SK-N-MC (cell line): ENCODE results near the gene RIN3.

ENCODE experiments used
- DNase-seq: peaks from one replicate; pipeline ENCODE4 v3.0.0-alpha.2; 2011; ENCODE audit warnings: low read depth, low spot score
- H3K27ac ChIP-seq: fragments of 200-600 bp; sonication (generic); 2 replicates; pipeline ENCODE4 v1.5.1; 2016; ENCODE audit warnings: mixed run types
- H3K36me3 ChIP-seq: fragments of 200-600 bp; sonication (generic); 2 replicates; pipeline ENCODE4 v1.6.1; 2017; ENCODE audit warnings: antibody characterized with exemption, low read length, mixed read lengths; ENCODE audit not compliant: insufficient read depth
- H3K4me3 ChIP-seq: fragments of 200-600 bp; sonication (generic); 2 replicates; pipeline ENCODE4 v1.5.1; 2016
- H3K9ac ChIP-seq: fragments of 200-600 bp; sonication (generic); 2 replicates; pipeline ENCODE4 v1.8.0; 2017; ENCODE audit warnings: mixed run types, mixed read lengths; ENCODE audit not compliant: insufficient read length
- H3K9me3 ChIP-seq: fragments of 200-600 bp; sonication (generic); 2 replicates; pipeline ENCODE4 v1.6.1; 2017; ENCODE audit warnings: low read depth, mild to moderate bottlenecking, antibody characterized with exemption, low read length, moderate library complexity, mixed read lengths
- EZH2 ChIP-seq: fragments of 200-600 bp; sonication (generic); IDR thresholded peaks from one replicate; pipeline ENCODE4 v1.6.1; 2017; ENCODE audit warnings: antibody characterized with exemption
- FOXP2 ChIP-seq: optimal IDR thresholded peaks from 2 replicates; pipeline ENCODE3; 2011; ENCODE audit warnings: mild to moderate bottlenecking, moderate library complexity; ENCODE audit not compliant: insufficient read depth; ENCODE audit errors: extremely low read length, control extremely low read depth
- POLR2AphosphoS5 ChIP-seq: IDR thresholded peaks from 2 replicates; pipeline ENCODE4 v1.6.1; 2012; ENCODE audit warnings: mild to moderate bottlenecking, low read depth, low read length, borderline replicate concordance

Gene RIN3

GRCh38 chr14:92605274-92605940, 91.8 kb downstream of the RIN3 start:
- no peaks in the 10 kb centered on the region for H3K9me3 ChIP-seq
- DNase-seq = no peak
- H3K4me3 ChIP-seq = no peak overlapping the region
- H3K36me3 ChIP-seq = no peaks in the 10 kb centered on the region
- H3K27ac ChIP-seq = no peak overlapping the region
- no peak overlapping the region for H3K9ac ChIP-seq
- TF ChIP-seq POLR2AphosphoS5 = no peak

DNA sequence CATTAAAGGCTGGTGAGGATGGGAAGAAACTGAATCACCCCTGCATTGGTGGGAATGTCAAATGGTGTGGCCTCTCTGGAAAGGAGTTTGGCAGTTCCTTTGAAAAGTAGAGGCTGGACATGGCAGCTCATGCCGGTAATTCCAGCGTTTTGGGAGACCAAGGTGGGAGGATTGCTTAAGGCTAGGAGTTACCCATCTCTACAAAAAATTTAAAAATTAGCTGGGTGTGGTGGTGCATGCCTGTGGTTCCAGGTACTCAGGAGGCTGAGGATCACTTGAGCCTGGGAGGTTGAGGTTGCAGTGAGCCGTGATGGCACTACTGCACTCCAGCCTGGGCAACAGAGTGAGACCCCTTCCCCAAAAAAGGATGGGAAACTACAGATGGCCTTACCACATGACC, 93.7 kb downstream of the RIN3 start:
- Histone ChIP-seq H3K4me3 (no peak overlapping the region), H3K9me3 (no peaks in the 10 kb centered on the region), H3K27ac (no peak overlapping the region), H3K9ac (no peak overlapping the region), H3K36me3 (no peaks in the 10 kb centered on the region)
- no peak for DNase-seq
- TF ChIP-seq FOXP2 (no peak), POLR2AphosphoS5 (no peak), EZH2 (no peak)

DNA sequence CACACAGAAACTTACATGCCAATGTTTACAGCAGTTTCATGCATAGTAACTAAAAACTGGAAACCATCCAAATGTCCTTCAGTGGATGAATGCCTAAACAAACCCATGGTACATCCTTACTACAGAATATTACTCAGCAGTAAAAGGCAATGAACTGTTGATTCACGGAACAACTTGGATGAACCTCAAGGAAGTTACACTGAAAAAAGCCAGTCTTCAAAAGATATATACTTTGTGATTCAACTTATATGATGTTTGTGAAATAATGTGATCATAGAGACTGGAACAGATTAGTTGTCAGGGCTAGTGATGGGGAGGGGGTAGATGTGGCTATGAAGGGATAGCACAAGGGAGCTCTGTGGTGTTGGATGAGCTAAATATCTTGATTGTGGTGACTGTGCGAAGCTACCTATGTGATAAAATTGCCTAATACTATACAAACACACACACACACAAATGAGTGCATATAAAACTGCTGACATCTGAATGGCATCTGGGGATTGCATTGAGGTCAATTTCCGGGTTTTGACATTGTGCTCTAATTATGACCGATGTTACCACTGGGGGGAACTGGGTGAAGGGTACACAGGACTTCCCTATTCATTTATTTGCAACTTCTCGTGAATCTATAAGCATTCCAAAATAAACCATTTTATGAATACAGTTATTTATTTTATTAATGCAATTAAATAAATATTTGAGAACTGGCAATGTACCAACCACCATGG, 94.3 kb downstream of the RIN3 start:
- Histone ChIP-seq H3K27ac (no peak overlapping the region), H3K9me3 (no peaks in the 10 kb centered on the region), H3K9ac (no peak overlapping the region), H3K36me3 (no peaks in the 10 kb centered on the region), H3K4me3 (no peak overlapping the region)
- TF ChIP-seq FOXP2 (no peak), POLR2AphosphoS5 (no peak), EZH2 (no peak)
- DNase-seq = no peak

DNA sequence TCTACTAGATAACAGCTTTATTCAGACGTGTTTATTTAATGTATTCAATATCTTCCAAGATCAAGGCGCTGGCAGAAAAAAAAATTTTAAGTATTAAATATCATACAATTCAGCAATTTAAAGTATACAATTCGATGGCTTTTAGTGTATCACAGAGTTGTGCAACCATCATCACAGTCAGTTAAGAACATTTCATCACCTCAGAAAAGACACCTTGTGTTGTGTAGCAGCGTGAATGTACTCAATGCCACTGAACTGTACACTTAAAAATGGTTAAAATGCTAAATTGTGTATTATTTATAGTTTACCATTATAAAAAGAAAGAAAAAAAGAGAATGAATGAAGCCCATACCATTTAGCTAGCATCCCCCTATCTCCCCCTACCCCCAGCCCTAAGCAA, 96.4 kb downstream of the RIN3 start:
- H3K9me3 ChIP-seq = no peaks in the 10 kb centered on the region
- no peak overlapping the region for H3K9ac ChIP-seq
- H3K36me3 ChIP-seq = no peaks in the 10 kb centered on the region
- TF ChIP-seq POLR2AphosphoS5 (no peak), FOXP2 (no peak), EZH2 (no peak)
- H3K27ac ChIP-seq = no peak overlapping the region
- DNase-seq = no peak
- H3K4me3 ChIP-seq = no peak overlapping the region

GRCh38 chr14:92610849-92611271, 97.3 kb downstream of the RIN3 start:
- no peak for DNase-seq

GRCh38 chr14:92613008-92613658, 99.6 kb downstream of the RIN3 start:
- DNase-seq = no peak

More at GRCh38 chr14:92610849-92611271, 97.3 kb downstream of the RIN3 start:
- no peak overlapping the region for H3K9ac ChIP-seq
- no peaks in the 10 kb centered on the region for H3K36me3 ChIP-seq
- H3K9me3 ChIP-seq = no peaks in the 10 kb centered on the region
- TF ChIP-seq FOXP2 (no peak), EZH2 (no peak), POLR2AphosphoS5 (no peak)
- H3K4me3 ChIP-seq = no peak overlapping the region
- H3K27ac ChIP-seq = no peak overlapping the region

DNA sequence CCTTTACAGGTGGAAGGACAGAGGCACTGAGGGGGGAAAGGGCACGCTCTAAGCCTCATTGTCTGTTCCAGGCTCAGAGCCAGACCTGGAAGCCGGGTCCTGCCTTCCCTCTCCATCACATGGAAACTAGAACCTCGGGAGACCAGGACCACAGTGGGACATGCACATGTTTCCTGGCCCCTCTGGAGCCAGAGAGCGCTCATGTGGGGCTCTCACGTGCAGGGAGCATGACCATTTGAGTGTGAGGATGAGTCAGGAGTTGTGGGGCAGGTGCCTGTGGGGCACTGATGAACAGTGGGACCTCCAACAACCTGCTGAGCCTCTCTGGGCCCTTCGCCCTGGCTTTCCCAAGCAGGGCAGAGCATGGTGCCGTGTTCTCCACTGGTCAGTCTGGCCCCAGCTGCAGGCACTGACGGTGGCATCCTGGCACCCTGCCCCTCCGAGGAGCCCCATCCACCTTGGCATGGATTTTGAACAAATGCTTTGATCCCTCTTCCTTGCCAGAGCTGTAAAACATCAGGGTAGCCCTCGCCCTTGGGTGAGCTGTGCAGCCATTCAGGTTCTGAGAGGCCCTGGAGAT, 100.2 kb downstream of the RIN3 start:
- Histone ChIP-seq H3K27ac (no peak overlapping the region), H3K9me3 (no peaks in the 10 kb centered on the region), H3K9ac (no peak overlapping the region), H3K36me3 (no peaks in the 10 kb centered on the region), H3K4me3 (no peak overlapping the region)
- no peak for TF ChIP-seq FOXP2
- TF ChIP-seq POLR2AphosphoS5 = no peak
- no peak for TF ChIP-seq EZH2
- no peak for DNase-seq

More at GRCh38 chr14:92613008-92613658, 99.6 kb downstream of the RIN3 start:
- no peaks in the 10 kb centered on the region for H3K36me3 ChIP-seq
- H3K4me3 ChIP-seq = no peak overlapping the region
- H3K9ac ChIP-seq = no peak overlapping the region
- TF ChIP-seq POLR2AphosphoS5 (no peak), EZH2 (no peak)
- H3K9me3 ChIP-seq = no peaks in the 10 kb centered on the region
- H3K27ac ChIP-seq = no peak overlapping the region

GRCh38 chr14:92615451-92615850, 101.9 kb downstream of the RIN3 start:
- no peak for DNase-seq
- no peak overlapping the region for H3K4me3 ChIP-seq
- no peak overlapping the region for H3K9ac ChIP-seq
- TF ChIP-seq EZH2 (no peak), POLR2AphosphoS5 (no peak), FOXP2 (no peak)
- H3K27ac ChIP-seq = no peak overlapping the region
- no peaks in the 10 kb centered on the region for H3K36me3 ChIP-seq
- H3K9me3 ChIP-seq = no peaks in the 10 kb centered on the region

DNA sequence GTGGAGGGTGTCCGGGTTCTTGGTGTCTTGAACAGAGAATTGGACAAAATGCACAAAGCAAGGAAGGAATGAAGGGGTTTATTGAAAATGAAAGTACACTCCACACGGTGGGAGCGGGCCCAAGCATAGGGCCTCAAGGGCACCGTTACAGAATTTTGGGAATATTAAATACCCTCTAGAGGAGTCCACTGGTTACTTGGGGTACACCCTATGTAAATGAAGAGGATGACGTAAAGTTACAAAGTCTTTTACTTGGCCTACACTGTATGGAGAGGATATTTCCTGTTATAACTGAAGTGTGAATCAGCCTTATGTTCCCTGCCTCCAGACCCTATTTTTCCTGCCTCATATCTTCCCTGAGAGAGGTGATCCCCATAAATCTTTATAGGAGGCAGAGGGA, 102.6 kb downstream of the RIN3 start:
- H3K4me3 ChIP-seq = no peak overlapping the region
- H3K27ac ChIP-seq = no peak overlapping the region
- H3K9ac ChIP-seq = no peak overlapping the region
- no peaks in the 10 kb centered on the region for H3K36me3 ChIP-seq
- no peaks in the 10 kb centered on the region for H3K9me3 ChIP-seq
- DNase-seq = no peak
- TF ChIP-seq POLR2AphosphoS5 (no peak), EZH2 (no peak), FOXP2 (no peak)
